Fibroblast of pulmonary artery (primary cell): Measurements from ENCODE around the gene BLID.

Experiments
- DNase-seq: peaks from one replicate; pipeline ENCODE4 v3.0.0-alpha.2; 2010; ENCODE audit warnings: low read depth
- H3K4me3 ChIP-seq: replicated peaks from 2 replicates; pipeline ENCODE4 v1.5.1; 2011; ENCODE audit warnings: low read depth, mild to moderate bottlenecking, control low read depth, low read length, moderate library complexity
- CTCF ChIP-seq: IDR thresholded peaks from 2 replicates; pipeline ENCODE4 v1.5.1; 2011; ENCODE audit warnings: mild to moderate bottlenecking, control low read depth, low read length, inconsistent platforms; ENCODE audit errors: missing control alignments

BLID gene

DNA sequence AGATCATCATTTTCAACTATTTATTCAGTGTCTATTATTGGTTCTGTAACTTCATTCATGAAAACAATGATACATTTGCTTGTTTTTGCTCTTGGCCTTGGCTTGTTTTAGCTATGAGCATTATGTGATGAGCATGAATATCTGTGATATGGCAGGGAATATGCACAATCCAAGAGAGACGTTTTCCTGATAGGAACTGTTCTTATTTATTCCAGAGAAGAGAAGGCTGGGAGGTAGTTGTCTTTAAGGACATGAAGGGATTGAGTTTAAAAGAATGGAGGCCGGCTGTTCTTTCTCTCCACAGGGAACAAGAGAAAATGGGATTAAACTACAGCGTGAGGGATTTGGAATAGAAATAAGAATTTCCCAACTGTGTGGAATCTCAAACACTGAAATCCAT lies 30.3 kb downstream of the BLID start:
- no peak for DNase-seq
- no peak for TF ChIP-seq CTCF
- H3K4me3 ChIP-seq = no peak overlapping the region

DNA sequence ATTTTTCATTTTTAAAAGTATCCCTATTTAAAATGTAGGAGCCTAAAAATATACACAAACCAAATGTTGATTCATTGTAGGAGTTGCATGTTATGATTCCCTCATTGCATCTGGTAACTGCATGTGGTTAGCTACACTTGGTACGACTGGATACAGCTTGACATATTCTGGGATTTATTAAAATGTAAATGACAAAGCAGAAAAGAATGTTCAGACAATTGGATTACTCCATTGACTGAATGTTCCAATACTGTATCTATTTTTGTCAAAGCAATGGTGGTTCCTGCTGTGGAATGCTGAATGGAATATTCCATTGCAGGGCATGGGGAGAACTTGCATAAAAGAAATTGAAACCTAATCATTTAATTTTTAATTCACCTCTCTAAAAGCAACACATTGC lies 30.8 kb downstream of the BLID start:
- H3K4me3 ChIP-seq = no peak overlapping the region
- TF ChIP-seq CTCF = no peak
- peak; percentile 92 for DNase-seq

- no peak for TF ChIP-seq CTCF
- no peak overlapping the region for H3K4me3 ChIP-seq
- no peak for DNase-seq
Observed at GRCh38 chr11:122082205-122082604, 33.8 kb downstream of the BLID start.

DNA sequence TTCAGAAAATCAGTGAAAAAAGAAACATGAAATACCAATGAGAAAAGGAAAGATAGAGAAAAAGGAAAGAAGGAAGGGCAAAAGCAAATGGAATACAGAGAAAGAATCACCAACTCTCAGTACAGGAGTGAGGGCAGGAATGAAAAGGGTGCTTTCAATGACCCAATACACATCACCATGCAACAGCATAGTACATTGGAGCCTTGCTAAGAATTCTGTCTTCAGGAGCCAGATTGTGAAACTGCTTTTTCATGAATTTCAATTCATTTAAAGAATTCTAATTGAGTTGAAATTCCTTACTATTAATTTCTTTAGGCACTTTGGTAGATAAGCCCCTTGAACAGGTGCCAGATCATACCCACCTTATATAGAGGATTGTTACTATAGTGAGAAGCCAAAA lies 34.9 kb downstream of the BLID start:
- TF ChIP-seq CTCF = no peak
- H3K4me3 ChIP-seq = no peak overlapping the region
- no peak for DNase-seq

- H3K4me3 ChIP-seq = no peak overlapping the region
- no peak for TF ChIP-seq CTCF
- no peak for DNase-seq
Observed at GRCh38 chr11:122077459-122077858, 38.6 kb downstream of the BLID start.

DNA sequence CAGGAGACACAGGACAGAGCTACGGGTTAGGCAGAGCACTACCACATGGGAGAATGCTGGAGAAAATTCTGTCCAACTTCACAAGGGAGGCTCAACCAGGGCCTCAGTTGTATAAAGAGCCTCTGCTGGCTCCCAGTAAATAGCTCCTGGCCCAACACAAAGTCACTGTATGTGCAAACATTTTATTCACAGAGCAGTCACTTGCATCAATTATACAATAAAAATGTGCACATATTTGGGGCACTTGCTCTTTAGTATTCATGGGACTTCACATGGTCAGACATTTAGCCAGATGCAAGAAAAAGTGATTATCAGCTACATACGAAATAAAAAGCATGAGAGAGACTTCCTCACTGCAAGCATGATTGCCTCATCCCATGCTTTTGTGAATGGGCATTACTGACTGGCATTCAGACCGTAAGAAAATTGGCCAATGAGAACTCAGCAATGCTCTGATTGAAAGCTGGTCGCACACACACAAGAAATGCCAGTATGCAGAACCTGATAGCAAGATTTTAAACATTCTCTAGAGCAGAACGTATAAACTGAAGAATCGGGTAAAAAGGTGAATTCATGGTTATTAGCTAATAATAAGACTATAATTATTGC lies 39.4 kb downstream of the BLID start:
- DNase-seq = no peak
- no peak for TF ChIP-seq CTCF
- H3K4me3 ChIP-seq = no peak overlapping the region

DNA sequence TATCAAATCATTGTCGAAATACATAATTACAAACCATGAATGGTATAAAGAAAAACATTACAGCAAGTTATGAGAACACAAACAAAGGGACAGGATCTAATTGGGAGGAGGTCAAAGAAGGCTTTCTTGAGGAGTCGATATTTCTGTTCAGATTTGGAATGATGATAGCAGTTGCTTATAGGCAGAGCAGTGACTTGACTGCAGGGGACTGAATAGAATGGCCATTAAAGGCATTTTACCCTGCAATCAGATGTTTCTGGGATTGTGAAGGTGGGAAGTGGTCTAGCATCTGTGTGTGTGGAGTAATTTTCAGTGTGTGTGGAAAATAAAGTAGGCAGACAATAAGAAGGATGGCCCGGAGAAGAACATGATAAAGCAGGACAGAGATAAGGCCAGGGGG lies 41.0 kb downstream of the BLID start:
- no peak for DNase-seq
- no peak overlapping the region for H3K4me3 ChIP-seq
- TF ChIP-seq CTCF = no peak
